MM.1S (cell line): Measurements from ENCODE around the gene FBXW9.
"Not testable (repeated sequence)": the region's sequence is repeated elsewhere in the genome, so short reads cannot be mapped to it uniquely, and the experiment has no call there.

ENCODE experiments used
- DNase-seq: peaks from one replicate; pipeline ENCODE4 v3.0.0-alpha.2; 2015
- H2AFZ ChIP-seq: fragments of 300-600 bp; sonication (generic); 2 replicates; pipeline ENCODE4 v1.6.0; 2016; ENCODE audit warnings: antibody characterized with exemption, low read length
- H3F3A ChIP-seq: fragments of 300-600 bp; sonication (generic); 2 replicates; pipeline ENCODE4 v1.6.1; 2016; ENCODE audit warnings: mild to moderate bottlenecking, antibody characterized with exemption, low read length, moderate library complexity, mixed read lengths; ENCODE audit not compliant: insufficient read depth
- H3K27ac ChIP-seq: fragments of 300-600 bp; sonication (generic); 2 replicates; pipeline ENCODE4 v1.5.1; 2016; ENCODE audit warnings: mild to moderate bottlenecking, low read length
- H3K27me3 ChIP-seq: fragments of 300-600 bp; sonication (generic); replicated peaks from 2 replicates; pipeline ENCODE4 v1.6.0; 2016; ENCODE audit warnings: low read length; ENCODE audit not compliant: insufficient read depth
- H3K36me3 ChIP-seq: fragments of 300-600 bp; sonication (generic); replicated peaks from 2 replicates; pipeline ENCODE4 v1.6.1; 2016; ENCODE audit warnings: mild to moderate bottlenecking, low read length, mixed read lengths; ENCODE audit not compliant: insufficient read depth
- H3K4me1 ChIP-seq: fragments of 300-600 bp; sonication (generic); 2 replicates; pipeline ENCODE4 v1.6.1; 2016; ENCODE audit warnings: low read length, mixed read lengths
- H3K4me2 ChIP-seq: fragments of 300-600 bp; sonication (generic); 2 replicates; pipeline ENCODE4 v1.6.0; 2016; ENCODE audit warnings: low read depth, low read length
- H3K4me3 ChIP-seq: fragments of 300-600 bp; sonication (generic); 2 replicates; pipeline ENCODE4 v1.5.1; 2016; ENCODE audit warnings: low read length, mixed read lengths
- H3K79me2 ChIP-seq: fragments of 300-600 bp; sonication (generic); 2 replicates; pipeline ENCODE4 v1.6.1; 2016; ENCODE audit warnings: mixed run types, low read length, mixed read lengths
- H3K9ac ChIP-seq: fragments of 300-600 bp; sonication (generic); 2 replicates; pipeline ENCODE4 v1.6.1; 2016; ENCODE audit warnings: low read length, mixed read lengths
- H3K9me2 ChIP-seq: fragments of 300-600 bp; sonication (generic); replicated peaks from 2 replicates; pipeline ENCODE4 v1.6.1; 2016; ENCODE audit warnings: mild to moderate bottlenecking, low read length, mixed read lengths; ENCODE audit not compliant: insufficient read depth
- H3K9me3 ChIP-seq: fragments of 300-600 bp; sonication (generic); replicated peaks from 2 replicates; pipeline ENCODE4 v1.6.1; 2016; ENCODE audit warnings: mild to moderate bottlenecking, low read length, mixed read lengths; ENCODE audit not compliant: insufficient read depth
- H4K20me1 ChIP-seq: fragments of 300-600 bp; sonication (generic); 2 replicates; pipeline ENCODE4 v1.6.1; 2016; ENCODE audit warnings: mild to moderate bottlenecking, low read length, moderate library complexity, mixed read lengths; ENCODE audit not compliant: insufficient read depth
- EZH2 ChIP-seq: fragments of 300-600 bp; sonication (generic); optimal IDR thresholded peaks from 2 replicates; pipeline ENCODE3; 2017; ENCODE audit warnings: low read depth, mild to moderate bottlenecking, antibody characterized with exemption, low read length, mixed read lengths
- EZH2phosphoT487 ChIP-seq: fragments of 300-600 bp; sonication (generic); IDR thresholded peaks from 2 replicates; pipeline ENCODE4 v1.6.1; 2018; ENCODE audit warnings: antibody characterized with exemption, low read length
- TF ChIP-seq, protein P1 (sequence below): fragments of 300-600 bp; sonication (generic); IDR thresholded peaks from 2 replicates; pipeline ENCODE4 v1.5.1; 2016; ENCODE audit warnings: antibody characterized with exemption, low read length, mixed read lengths

Gene FBXW9

DNA sequence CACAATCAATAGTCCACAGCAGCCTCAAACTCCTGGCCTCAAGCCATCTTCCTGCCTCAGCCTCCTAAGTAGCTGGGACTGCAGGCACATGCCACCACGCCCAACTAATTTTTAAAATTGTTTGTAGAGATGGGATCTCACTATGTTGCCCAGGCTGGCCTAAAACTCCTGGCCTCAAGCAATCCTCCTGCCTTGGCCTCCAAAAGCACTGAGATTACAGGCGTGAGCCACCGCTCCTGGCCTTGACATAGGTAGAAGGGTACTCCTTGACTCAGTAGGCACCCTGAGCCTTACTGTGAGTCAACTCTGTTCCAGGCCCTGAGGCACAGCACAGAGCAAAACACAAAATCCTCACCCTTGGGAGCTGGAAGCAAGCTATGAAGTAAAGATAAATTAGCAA lies 19.5 kb upstream of the FBXW9 start:
- Histone ChIP-seq H3K27ac (no peak overlapping the region), H3K4me2 (no peak overlapping the region), H3K9me3 (no peaks in the 10 kb centered on the region), H3K4me1 (no peaks in the 10 kb centered on the region), H3K4me3 (no peak overlapping the region), H3K36me3 (peaks cover 13% of the 10 kb centered on the region), H2AFZ (no peak overlapping the region), H3F3A (no peaks in the 10 kb centered on the region), H4K20me1 (no peaks in the 10 kb centered on the region), H3K9me2 (no peaks in the 10 kb centered on the region), H3K27me3 (no peaks in the 10 kb centered on the region), H3K9ac (no peak overlapping the region), H3K79me2 (peaks cover 60% of the 10 kb centered on the region)
- DNase-seq = no peak
- TF ChIP-seq, protein P1, sequence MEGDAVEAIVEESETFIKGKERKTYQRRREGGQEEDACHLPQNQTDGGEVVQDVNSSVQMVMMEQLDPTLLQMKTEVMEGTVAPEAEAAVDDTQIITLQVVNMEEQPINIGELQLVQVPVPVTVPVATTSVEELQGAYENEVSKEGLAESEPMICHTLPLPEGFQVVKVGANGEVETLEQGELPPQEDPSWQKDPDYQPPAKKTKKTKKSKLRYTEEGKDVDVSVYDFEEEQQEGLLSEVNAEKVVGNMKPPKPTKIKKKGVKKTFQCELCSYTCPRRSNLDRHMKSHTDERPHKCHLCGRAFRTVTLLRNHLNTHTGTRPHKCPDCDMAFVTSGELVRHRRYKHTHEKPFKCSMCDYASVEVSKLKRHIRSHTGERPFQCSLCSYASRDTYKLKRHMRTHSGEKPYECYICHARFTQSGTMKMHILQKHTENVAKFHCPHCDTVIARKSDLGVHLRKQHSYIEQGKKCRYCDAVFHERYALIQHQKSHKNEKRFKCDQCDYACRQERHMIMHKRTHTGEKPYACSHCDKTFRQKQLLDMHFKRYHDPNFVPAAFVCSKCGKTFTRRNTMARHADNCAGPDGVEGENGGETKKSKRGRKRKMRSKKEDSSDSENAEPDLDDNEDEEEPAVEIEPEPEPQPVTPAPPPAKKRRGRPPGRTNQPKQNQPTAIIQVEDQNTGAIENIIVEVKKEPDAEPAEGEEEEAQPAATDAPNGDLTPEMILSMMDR = no peak

DNA sequence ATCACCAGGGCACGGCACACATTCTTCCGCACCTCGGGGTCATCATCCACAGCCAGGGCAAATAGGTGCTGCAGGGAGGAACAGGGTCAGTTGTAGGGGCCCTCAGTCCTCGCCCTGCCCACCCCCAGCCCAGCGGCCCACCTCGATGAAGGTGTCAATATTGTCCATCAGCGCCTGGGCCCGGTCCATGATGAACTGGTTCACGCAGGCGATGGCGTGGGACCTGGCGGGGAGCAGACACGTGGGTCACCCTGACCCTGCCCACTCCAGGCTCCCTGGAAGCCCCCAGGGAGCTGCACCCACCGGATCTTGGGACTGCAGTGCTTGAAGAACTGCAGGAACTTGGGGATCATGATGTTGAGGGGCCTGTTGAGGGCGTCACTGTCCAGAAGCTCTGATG lies 18.7 kb upstream of the FBXW9 start:
- no peak overlapping the region for H3K4me2 ChIP-seq
- H3K27me3 ChIP-seq = no peaks in the 10 kb centered on the region
- H3F3A ChIP-seq = no peaks in the 10 kb centered on the region
- no peaks in the 10 kb centered on the region for H3K9me2 ChIP-seq
- no peak overlapping the region for H3K9ac ChIP-seq
- H3K27ac ChIP-seq = no peak overlapping the region
- no peak overlapping the region for H3K4me3 ChIP-seq
- no peaks in the 10 kb centered on the region for H4K20me1 ChIP-seq
- H3K9me3 ChIP-seq = no peaks in the 10 kb centered on the region
- DNase-seq = no peak
- peaks cover 16% of the 10 kb centered on the region for H3K36me3 ChIP-seq
- no peaks in the 10 kb centered on the region for H3K4me1 ChIP-seq
- peaks cover 52% of the 10 kb centered on the region for H3K79me2 ChIP-seq
- TF ChIP-seq EZH2 (no peak), EZH2phosphoT487 (no peak)
- TF ChIP-seq, protein P1 = no peak
- no peak overlapping the region for H2AFZ ChIP-seq

DNA sequence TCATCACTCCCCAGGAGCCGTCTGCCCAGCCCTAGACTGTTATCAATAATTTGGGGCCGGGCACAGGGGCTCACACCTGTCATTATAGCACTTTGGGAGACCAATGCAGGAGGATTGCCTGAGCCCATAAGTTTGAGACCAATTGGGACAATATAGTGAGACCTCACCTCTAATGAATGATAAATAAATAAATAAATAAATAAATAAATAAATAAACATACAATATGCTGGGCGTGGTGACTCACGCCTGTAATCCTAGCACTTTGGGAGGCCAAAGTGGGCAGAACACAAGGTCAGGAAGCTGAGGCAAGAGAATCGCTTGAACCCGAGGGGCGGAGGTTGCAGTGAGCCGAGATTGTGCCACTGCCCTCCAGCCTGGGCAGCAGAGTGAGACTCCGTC lies 16.9 kb upstream of the FBXW9 start:
- not testable (repeated sequence) for H2AFZ ChIP-seq, H4K20me1 ChIP-seq, H3K27me3 ChIP-seq, H3K4me2 ChIP-seq, H3K9me3 ChIP-seq, H3F3A ChIP-seq, H3K9ac ChIP-seq, H3K9me2 ChIP-seq, DNase-seq, H3K4me1 ChIP-seq, H3K27ac ChIP-seq, H3K4me3 ChIP-seq
- Histone ChIP-seq H3K36me3 (peaks cover 14% of the 10 kb centered on the region), H3K79me2 (peaks cover 34% of the 10 kb centered on the region)

DNA sequence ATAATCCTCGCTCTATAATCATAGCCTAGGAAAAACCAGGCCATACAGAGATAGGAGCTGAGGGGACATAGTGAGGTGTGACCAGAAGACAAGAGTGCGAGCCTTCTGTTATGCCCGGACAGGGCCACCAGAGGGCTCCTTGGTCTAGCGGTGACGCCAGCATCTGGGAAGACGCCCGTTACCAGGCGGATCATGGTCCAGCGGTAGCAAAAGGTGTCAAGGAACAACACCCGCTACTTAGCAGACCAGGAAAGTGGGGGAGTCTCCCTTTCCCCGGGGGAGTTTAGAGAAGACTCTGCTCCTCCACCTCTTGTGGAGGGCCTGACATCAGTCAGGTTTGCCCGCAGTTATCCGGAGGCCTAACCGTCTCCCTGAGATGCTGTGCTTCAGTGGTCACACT lies 15.6 kb upstream of the FBXW9 start:
- not testable (repeated sequence) for H3K9ac ChIP-seq, H3K4me2 ChIP-seq, H3K4me3 ChIP-seq, DNase-seq, H2AFZ ChIP-seq, H3K27me3 ChIP-seq, H3K9me3 ChIP-seq, H3K4me1 ChIP-seq, H4K20me1 ChIP-seq, H3F3A ChIP-seq, H3K27ac ChIP-seq, H3K9me2 ChIP-seq
- Histone ChIP-seq H3K79me2 (peaks cover 25% of the 10 kb centered on the region), H3K36me3 (peaks cover 14% of the 10 kb centered on the region)
